ENCODE data around the gene RCVRN. TPM values are rescaled to one million over a fixed set of nuclear protein-coding genes. Genes with fewer than 3 reads are reported as not detected.

RCVRN gene
- total and polyA plus RNA-seq, 2 of the 4 experiments (the other 2 are of a cell fraction), result not detected

DNA sequence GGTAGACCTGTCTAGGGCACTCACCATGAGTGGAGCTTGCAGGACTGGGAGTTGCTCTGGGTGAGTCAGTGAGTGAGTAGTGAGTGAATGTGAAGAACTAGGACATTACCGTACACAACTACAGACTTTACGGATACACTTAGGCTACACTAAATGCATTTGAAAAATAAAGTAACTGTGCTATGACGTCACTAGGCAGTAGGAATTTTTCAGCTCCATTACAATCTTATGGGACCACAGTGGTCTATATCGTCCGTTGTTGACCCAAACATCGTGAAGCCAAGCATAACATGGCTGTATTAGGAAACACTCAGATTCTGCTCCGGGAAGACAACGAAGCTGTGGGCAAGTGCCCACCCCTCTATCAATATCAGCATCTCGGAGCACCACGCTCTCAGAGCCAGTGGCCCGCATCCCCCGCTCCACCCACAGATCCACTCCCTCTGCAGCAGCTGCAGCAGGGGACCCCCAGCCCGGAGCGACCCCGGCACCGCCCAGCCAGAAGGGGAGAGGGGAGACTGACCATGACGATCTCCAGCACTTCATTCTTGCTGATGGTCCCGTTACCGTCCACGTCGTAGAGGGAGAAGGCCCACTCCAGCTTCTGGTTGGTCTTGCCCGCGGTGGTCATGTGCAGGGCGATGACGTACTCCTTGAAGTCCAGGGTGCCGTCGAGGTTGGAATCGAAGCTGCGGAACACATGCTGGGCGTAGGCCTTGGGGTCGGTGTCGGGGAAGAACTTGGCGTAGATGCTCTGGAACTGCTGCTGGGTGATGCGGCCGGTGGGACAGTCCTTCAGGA, 594 bp downstream of the RCVRN start:
- no TSS peak for BruUV-seq (replicated peaks)
- CTCF ChIA-PET, result interaction anchor here (0.8 to 1.0 kb wide), 3 partner anchors 15 to 906 kb away, joined by 3 to 4 read pairs (median 4); no protein-coding TSS in a partner anchor

More for the DNA sequence above, 594 bp downstream of the RCVRN start:
- H4K91ac ChIP-seq (ENCODE audit: insufficient read depth, low read depth, low read length), result no peak overlapping the region
- no peak overlapping the region for H3K27ac ChIP-seq (ENCODE audit: insufficient read depth, low read length)
- no peak overlapping the region for H3K14ac ChIP-seq (replicated peaks; ENCODE audit: low read depth, low read length)
- H2AK5ac ChIP-seq (ENCODE audit: low read depth, low read length), result no peak overlapping the region
- no peaks in the 10 kb centered on the region for H3K79me1 ChIP-seq (ENCODE audit: low read depth in 1 of 2, low read length in 2 of 2)
- H2AK9ac ChIP-seq (replicated peaks; ENCODE audit: low read depth, low read length, poor library complexity), result no peak overlapping the region
- dilution Hi-C loops (cut with HindIII; ENCODE audit: low sequenced_read_pairs, unreplicated experiment) (no loop called here), in situ Hi-C loops (cut with MboI; ENCODE audit: low sequenced_read_pairs) (no loop called here), intact Hi-C loops (cut with micrococcal nuclease) (loop anchor here (5.0 kb wide), 1 partner anchor 62 kb away; no protein-coding TSS in a partner anchor)
- no peak overlapping the region for H3K4ac ChIP-seq (ENCODE audit: low read depth, low read length)
- H2BK15ac ChIP-seq (ENCODE audit: low read depth, low read length), result no peak overlapping the region
- no peak overlapping the region for H4K5ac ChIP-seq (ENCODE audit: low read depth, low read length)
- no peak overlapping the region for H2BK5ac ChIP-seq (ENCODE audit: low read depth, low read length, poor library complexity, severe bottlenecking)
- no peak overlapping the region for H3K4me3 ChIP-seq (ENCODE audit: insufficient read depth, low read depth, low read length)
- no peak overlapping the region for H4K8ac ChIP-seq (ENCODE audit: low read depth in 2 of 2, low read length in 2 of 2)
- H2BK120ac ChIP-seq (ENCODE audit: low read depth, low read length), result no peak overlapping the region
- H3K9ac ChIP-seq (ENCODE audit: low read depth, low read length), result no peak overlapping the region
- peaks cover 29% of the 10 kb centered on the region for H3K4me1 ChIP-seq (ENCODE audit: control insufficient read depth, insufficient read depth, low read length)
- no peaks in the 10 kb centered on the region for H4K20me1 ChIP-seq (ENCODE audit: insufficient read depth, low read length)
- no peak for DNase-seq
- no peaks in the 10 kb centered on the region; the same call in 1 of the 2 replicates for H3K9me1 ChIP-seq (ENCODE audit: insufficient read depth, low read length)
- POLR2A ChIA-PET (ENCODE audit: unreplicated experiment), result no interaction called here
- H2AFZ ChIP-seq (replicated peaks; ENCODE audit: low read length, poor library complexity), result no peak overlapping the region
- WGBS, 2 experiments (ENCODE audit: extremely low coverage in 2 of 2, insufficient read length in 1 of 2), result 98% methylated on average over 21 of the region's 35 CpGs; no CpG with 5 or more reads in 1 of the 2 experiments
- H3K9me3 ChIP-seq (ENCODE audit: control insufficient read depth, insufficient read depth, low read length), result no peaks in the 10 kb centered on the region
- H3K4me2 ChIP-seq (ENCODE audit: low read depth, low read length), result no peak overlapping the region
- H2BK20ac ChIP-seq (ENCODE audit: low read depth, low read length), result no peak overlapping the region
- no peak overlapping the region for H3K56ac ChIP-seq (ENCODE audit: extremely low read depth, insufficient read depth, low read length)
- no peaks in the 10 kb centered on the region for H3K27me3 ChIP-seq (ENCODE audit: control insufficient read depth, insufficient read depth, low read length)
- no peaks in the 10 kb centered on the region for H3K36me3 ChIP-seq (ENCODE audit: control insufficient read depth, insufficient read depth, low read length)
- no peak overlapping the region for H3K23ac ChIP-seq (ENCODE audit: low read depth, low read length)
- H3K18ac ChIP-seq (ENCODE audit: low read depth, low read length), result no peak overlapping the region
- TF ChIP-seq BHLHE40 (IDR thresholded peaks at IDR 0.05; ENCODE audit: low read depth, low read length), result no peak
- no peak for TF ChIP-seq FOS (IDR thresholded peaks at IDR 0.05; ENCODE audit: low read depth, low read length)
- no peak for TF ChIP-seq SMC3 (IDR thresholded peaks at IDR 0.05; ENCODE audit: low read depth, low read length)
- TF ChIP-seq RFX5 (IDR thresholded peaks at IDR 0.05; ENCODE audit: low read depth, low read length), result no peak
- TF ChIP-seq NFE2L2 (IDR thresholded peaks at IDR 0.05; ENCODE audit: low read depth, low read length), result no peak
- no peak for TF ChIP-seq MAZ (IDR thresholded peaks at IDR 0.05; ENCODE audit: borderline replicate concordance, low read depth, low read length)
- no peak for TF ChIP-seq POLR2A (IDR thresholded peaks at IDR 0.05; ENCODE audit: low read depth, low read length)
- no peak for TF ChIP-seq RCOR1 (IDR thresholded peaks at IDR 0.05; ENCODE audit: insufficient replicate concordance, low read length)
- no peak for TF ChIP-seq CEBPB (IDR thresholded peaks at IDR 0.05; ENCODE audit: low read depth, low read length)
- TF ChIP-seq, protein P1, sequence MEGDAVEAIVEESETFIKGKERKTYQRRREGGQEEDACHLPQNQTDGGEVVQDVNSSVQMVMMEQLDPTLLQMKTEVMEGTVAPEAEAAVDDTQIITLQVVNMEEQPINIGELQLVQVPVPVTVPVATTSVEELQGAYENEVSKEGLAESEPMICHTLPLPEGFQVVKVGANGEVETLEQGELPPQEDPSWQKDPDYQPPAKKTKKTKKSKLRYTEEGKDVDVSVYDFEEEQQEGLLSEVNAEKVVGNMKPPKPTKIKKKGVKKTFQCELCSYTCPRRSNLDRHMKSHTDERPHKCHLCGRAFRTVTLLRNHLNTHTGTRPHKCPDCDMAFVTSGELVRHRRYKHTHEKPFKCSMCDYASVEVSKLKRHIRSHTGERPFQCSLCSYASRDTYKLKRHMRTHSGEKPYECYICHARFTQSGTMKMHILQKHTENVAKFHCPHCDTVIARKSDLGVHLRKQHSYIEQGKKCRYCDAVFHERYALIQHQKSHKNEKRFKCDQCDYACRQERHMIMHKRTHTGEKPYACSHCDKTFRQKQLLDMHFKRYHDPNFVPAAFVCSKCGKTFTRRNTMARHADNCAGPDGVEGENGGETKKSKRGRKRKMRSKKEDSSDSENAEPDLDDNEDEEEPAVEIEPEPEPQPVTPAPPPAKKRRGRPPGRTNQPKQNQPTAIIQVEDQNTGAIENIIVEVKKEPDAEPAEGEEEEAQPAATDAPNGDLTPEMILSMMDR (conservative IDR thresholded peaks at IDR 0.05; ENCODE audit: low read depth, low read length), result no peak
- TF ChIP-seq, protein P2, sequence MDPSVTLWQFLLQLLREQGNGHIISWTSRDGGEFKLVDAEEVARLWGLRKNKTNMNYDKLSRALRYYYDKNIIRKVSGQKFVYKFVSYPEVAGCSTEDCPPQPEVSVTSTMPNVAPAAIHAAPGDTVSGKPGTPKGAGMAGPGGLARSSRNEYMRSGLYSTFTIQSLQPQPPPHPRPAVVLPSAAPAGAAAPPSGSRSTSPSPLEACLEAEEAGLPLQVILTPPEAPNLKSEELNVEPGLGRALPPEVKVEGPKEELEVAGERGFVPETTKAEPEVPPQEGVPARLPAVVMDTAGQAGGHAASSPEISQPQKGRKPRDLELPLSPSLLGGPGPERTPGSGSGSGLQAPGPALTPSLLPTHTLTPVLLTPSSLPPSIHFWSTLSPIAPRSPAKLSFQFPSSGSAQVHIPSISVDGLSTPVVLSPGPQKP (IDR thresholded peaks at IDR 0.05; ENCODE audit: borderline replicate concordance, low read depth, low read length), result no peak
- ATAC-seq (ENCODE audit: low read depth), result no peak

All from IMR-90 (cell line).